ENCODE data around the gene RIBC2. TPM values are rescaled to one million over a fixed set of nuclear protein-coding genes. Genes with fewer than 3 reads are reported as not detected.
A peak's percentile ranks its signal among the peaks of the same experiment; 100 is the strongest.

Gene RIBC2
- polyA plus RNA-seq, 1 donor (not counting 4 experiments of a cell fraction or from before 2014, with no cell fraction given): 0.12 TPM

GRCh38 chr22:45399712-45400445 is 13.6 kb upstream of the RIBC2 start:
- FAIRE-seq (peak; percentile 89), DNase-seq (ENCODE audit: low read depth, low spot score) (peak; percentile 26)
- Histone ChIP-seq H3K4me3 (ENCODE audit: control insufficient read depth in 2 of 3, extremely low read depth in 1 of 3, insufficient read depth in 2 of 3, low read depth in 1 of 3, low read length in 3 of 3) (peak overlapping the region in 1 of 3 experiments; percentile 5), H3K36me3 (ENCODE audit: control insufficient read depth in 2 of 2, extremely low read depth in 1 of 2, insufficient read depth in 2 of 2, low read length in 2 of 2) (no peaks in the 10 kb centered on the region), H3K9me1 (ENCODE audit: control insufficient read depth, extremely low read depth, insufficient read depth, low read length) (no peaks in the 10 kb centered on the region), H3K9ac (ENCODE audit: control insufficient read depth, extremely low read depth, insufficient read depth, low read length) (no peak overlapping the region), H3K9me3 (ENCODE audit: control insufficient read depth, low read depth, low read length) (no peaks in the 10 kb centered on the region), H3K27ac (ENCODE audit: control insufficient read depth, insufficient read depth, low read length) (no peak overlapping the region), H3K4me2 (ENCODE audit: control insufficient read depth, extremely low read depth, insufficient read depth, low read depth, low read length) (peak overlapping the region; percentile 35), H3K4me1 (ENCODE audit: control insufficient read depth, extremely low read depth, insufficient read depth, low read length) (peaks cover 10% of the 10 kb centered on the region), H3K27me3 (ENCODE audit: control insufficient read depth, extremely low read depth, insufficient read depth, low read length) (no peaks in the 10 kb centered on the region), H4K20me1 (ENCODE audit: control insufficient read depth, extremely low read depth, insufficient read depth, low read length) (no peaks in the 10 kb centered on the region), H3K79me2 (ENCODE audit: control insufficient read depth, insufficient read depth, low read length) (no peaks in the 10 kb centered on the region), H2AFZ (ENCODE audit: control insufficient read depth, low read length) (no peak overlapping the region)
- TF ChIP-seq, protein P1, sequence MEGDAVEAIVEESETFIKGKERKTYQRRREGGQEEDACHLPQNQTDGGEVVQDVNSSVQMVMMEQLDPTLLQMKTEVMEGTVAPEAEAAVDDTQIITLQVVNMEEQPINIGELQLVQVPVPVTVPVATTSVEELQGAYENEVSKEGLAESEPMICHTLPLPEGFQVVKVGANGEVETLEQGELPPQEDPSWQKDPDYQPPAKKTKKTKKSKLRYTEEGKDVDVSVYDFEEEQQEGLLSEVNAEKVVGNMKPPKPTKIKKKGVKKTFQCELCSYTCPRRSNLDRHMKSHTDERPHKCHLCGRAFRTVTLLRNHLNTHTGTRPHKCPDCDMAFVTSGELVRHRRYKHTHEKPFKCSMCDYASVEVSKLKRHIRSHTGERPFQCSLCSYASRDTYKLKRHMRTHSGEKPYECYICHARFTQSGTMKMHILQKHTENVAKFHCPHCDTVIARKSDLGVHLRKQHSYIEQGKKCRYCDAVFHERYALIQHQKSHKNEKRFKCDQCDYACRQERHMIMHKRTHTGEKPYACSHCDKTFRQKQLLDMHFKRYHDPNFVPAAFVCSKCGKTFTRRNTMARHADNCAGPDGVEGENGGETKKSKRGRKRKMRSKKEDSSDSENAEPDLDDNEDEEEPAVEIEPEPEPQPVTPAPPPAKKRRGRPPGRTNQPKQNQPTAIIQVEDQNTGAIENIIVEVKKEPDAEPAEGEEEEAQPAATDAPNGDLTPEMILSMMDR (optimal IDR thresholded peaks at IDR 0.05 in 1 of 3, IDR thresholded peaks at IDR 0.05 in 1 of 3, conservative IDR thresholded peaks at IDR 0.05 in 1 of 3; ENCODE audit: extremely low read depth in 1 of 3, insufficient read depth in 2 of 3, low read length in 3 of 3): no peak
- no peak for TF ChIP-seq EZH2 (IDR thresholded peaks at IDR 0.05; ENCODE audit: low read length)
- dilution Hi-C loops (cut with MboI; ENCODE audit: extremely low pct_ligation_motif_present, low sequenced_read_pairs): no loop called here

GRCh38 chr22:45402466-45402985 is 11.0 kb upstream of the RIBC2 start:
- no peaks in the 10 kb centered on the region for H4K20me1 ChIP-seq (ENCODE audit: control insufficient read depth, extremely low read depth, insufficient read depth, low read length)
- H3K36me3 ChIP-seq (ENCODE audit: control insufficient read depth in 2 of 2, extremely low read depth in 1 of 2, insufficient read depth in 2 of 2, low read length in 2 of 2): no peaks in the 10 kb centered on the region
- no peak overlapping the region for H2AFZ ChIP-seq (ENCODE audit: control insufficient read depth, low read length)
- DNase-seq (ENCODE audit: low read depth, low spot score) (no peak), FAIRE-seq (no peak)
- H3K27me3 ChIP-seq (ENCODE audit: control insufficient read depth, extremely low read depth, insufficient read depth, low read length): no peaks in the 10 kb centered on the region
- no peaks in the 10 kb centered on the region for H3K9me3 ChIP-seq (ENCODE audit: control insufficient read depth, low read depth, low read length)
- H3K9ac ChIP-seq (ENCODE audit: control insufficient read depth, extremely low read depth, insufficient read depth, low read length): no peak overlapping the region
- no peaks in the 10 kb centered on the region for H3K79me2 ChIP-seq (ENCODE audit: control insufficient read depth, insufficient read depth, low read length)
- H3K4me3 ChIP-seq (ENCODE audit: control insufficient read depth in 2 of 3, extremely low read depth in 1 of 3, insufficient read depth in 2 of 3, low read depth in 1 of 3, low read length in 3 of 3): no peak overlapping the region
- H3K4me2 ChIP-seq (ENCODE audit: control insufficient read depth, extremely low read depth, insufficient read depth, low read depth, low read length): no peak overlapping the region
- H3K27ac ChIP-seq (ENCODE audit: control insufficient read depth, insufficient read depth, low read length): no peak overlapping the region
- no peak for TF ChIP-seq EZH2 (IDR thresholded peaks at IDR 0.05; ENCODE audit: low read length)
- TF ChIP-seq, protein P1 (optimal IDR thresholded peaks at IDR 0.05 in 1 of 3, IDR thresholded peaks at IDR 0.05 in 1 of 3, conservative IDR thresholded peaks at IDR 0.05 in 1 of 3; ENCODE audit: extremely low read depth in 1 of 3, insufficient read depth in 2 of 3, low read length in 3 of 3): no peak
- peaks cover 10% of the 10 kb centered on the region for H3K4me1 ChIP-seq (ENCODE audit: control insufficient read depth, extremely low read depth, insufficient read depth, low read length)
- dilution Hi-C loops (cut with MboI; ENCODE audit: extremely low pct_ligation_motif_present, low sequenced_read_pairs): no loop called here
- no peaks in the 10 kb centered on the region for H3K9me1 ChIP-seq (ENCODE audit: control insufficient read depth, extremely low read depth, insufficient read depth, low read length)

Data from keratinocyte (primary cell).